Stimulated activated naive CD4-positive, alpha-beta T cell treated with Interleukin-2 at 50 U/mL for 16 hours (primary cell): ENCODE results near the gene MYRIP.
A peak's percentile ranks its signal among the peaks of the same experiment; 100 is the strongest.

ENCODE experiments used
- DNase-seq: peaks from one replicate; lab custom pipeline; 2025; lab: John Stamatoyannopoulos, UW

MYRIP gene

DNA sequence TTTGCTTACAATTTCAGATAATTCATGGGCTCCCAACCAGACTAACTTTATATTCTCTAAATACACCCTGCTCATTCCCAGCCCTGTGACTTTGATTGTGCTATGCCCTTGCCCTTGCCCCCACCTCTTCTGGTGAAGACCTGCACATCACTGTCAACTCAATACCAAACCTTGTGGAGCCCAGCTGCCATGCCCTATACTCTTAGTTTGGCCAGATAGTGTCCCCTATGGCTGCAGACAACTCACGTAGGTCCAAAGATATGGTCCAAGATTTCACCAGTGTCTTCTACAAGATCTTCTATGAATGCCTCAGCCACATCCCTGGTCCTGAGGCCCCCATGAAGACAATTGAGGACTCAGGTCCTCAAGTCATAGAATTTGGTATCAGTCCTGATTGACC lies 381.8 kb downstream of the MYRIP start:
- no peak for DNase-seq

DNA sequence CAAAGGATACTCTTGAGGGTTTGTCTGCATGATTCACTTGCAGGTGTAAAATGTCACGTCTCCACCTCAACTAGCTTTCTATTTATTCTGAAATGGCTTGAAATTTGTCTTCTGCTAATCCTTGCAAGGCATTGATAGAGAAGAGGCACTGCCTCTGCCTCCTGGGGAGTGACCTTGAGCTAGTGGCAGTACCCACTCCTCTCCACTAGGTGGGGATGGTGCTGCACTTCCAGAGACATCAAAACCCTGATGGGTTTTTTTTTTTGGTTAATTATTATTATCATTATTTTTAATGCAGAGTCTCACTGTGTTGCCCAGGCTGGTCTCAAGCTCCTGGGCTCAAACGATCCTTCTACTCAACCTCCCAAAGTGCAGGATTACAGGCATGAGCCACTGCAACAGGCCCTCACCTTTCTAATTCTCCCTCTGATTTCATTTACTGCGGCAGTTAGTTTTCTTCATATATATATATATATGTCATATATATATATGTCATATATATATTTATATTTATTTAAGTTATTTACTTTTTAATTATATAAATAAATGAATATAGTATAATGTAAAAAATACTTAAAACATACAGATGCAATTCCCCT lies 382.5 kb downstream of the MYRIP start:
- peak; percentile 29 for DNase-seq

DNA sequence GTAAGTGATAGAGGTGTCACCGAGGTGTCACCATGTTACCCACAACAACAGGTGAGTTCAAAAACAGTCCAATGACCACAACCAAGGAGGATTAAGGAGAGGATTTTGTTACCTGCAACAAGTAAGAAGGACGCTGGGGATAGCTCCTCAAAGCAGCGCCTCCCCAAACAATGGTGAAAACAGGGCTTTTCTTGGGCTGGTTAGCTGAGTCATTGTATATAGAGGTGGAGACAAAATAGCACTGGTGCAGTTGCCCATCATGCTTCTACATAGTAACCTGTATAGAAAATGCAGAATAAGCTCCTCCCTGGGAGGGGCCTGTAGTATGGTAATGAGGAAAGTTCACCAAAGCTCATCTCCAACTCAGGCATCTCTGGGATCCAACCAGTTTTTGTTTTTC lies 383.2 kb downstream of the MYRIP start:
- DNase-seq = no peak

DNA sequence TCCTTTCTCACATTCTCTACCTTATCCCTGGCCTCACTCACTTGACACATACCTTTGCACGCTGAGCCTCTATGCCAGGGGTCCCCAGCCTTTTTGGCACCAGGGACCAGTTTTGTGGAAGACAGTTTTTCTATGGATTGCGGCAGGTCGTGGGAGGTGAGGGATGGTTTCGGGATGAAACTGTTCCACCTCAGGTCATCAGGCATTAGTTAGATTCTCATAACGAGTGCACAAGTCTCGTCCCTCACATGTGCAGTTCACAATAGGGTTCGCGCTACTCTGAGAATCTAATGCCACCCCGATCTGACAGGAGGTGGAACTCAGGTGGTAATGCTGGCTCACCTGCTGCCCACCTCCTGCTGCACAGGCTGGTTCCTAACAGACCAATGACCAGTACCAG lies 387.6 kb downstream of the MYRIP start:
- DNase-seq = no peak

DNA sequence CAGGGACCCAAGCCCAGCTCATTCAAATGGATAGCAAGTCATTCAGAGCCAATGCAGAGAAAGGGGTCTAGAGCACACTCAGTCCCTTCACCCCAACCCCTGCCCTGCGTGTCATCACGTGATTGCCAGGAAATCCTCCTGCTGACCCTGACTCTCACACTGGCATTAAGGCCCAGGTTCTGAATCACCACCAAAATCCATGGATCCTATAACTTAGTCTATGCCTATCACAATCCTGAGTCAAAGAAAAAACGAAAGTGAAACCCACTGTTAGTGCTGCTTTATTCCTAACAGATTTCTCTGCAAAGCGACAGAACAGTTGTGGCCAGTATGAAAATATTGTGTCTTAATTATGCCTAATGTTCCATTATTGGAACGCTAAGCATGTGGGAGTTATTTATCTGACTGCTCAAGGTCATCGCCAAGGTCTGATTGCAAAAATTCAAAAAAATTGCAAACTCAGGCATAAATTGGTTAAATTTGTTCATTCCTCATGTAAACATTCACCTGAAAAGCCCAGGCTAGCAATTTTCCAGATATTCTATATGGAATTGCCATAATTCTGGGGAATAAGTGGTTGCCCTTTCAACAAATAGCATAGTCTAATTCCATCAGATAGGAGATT lies 391.4 kb downstream of the MYRIP start:
- DNase-seq = no peak

DNA sequence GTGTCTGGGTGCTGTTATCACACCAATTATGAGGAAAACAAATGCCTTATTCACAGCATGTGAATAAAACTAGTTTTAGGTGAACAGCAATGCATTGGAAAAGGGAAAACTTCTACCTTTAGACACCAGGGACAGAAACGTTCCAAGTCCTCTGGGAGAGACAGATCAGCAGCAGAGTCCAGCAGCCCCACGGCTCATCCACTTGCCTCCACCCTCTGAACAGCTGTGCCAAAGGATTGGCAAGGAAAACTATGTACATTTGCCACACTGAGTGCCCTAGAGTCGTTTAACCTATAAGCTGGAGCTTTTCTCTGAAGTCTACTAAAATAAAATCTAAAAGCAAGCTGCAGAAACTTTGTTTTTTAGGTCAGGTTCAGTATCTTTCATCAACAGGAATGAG lies 392.4 kb downstream of the MYRIP start:
- no peak for DNase-seq

DNA sequence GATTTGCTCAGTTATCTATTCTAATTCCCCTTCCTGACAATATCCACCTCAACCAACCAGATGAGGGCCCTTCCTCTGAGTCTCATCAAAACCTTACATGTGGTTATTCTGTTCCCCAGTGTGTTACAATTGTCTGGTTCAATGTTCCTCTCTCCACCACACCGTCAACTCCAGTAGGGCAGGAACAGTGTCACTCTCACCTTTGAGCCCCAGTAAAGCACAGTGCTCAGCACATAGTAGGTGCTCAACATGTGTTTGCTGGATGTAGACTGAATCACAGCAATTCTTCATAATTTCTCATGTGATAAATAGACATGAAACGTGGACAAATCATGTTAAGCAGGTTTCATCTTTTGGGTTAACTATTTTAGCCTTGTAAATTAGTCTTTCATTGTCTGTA lies 397.1 kb downstream of the MYRIP start:
- DNase-seq = no peak

DNA sequence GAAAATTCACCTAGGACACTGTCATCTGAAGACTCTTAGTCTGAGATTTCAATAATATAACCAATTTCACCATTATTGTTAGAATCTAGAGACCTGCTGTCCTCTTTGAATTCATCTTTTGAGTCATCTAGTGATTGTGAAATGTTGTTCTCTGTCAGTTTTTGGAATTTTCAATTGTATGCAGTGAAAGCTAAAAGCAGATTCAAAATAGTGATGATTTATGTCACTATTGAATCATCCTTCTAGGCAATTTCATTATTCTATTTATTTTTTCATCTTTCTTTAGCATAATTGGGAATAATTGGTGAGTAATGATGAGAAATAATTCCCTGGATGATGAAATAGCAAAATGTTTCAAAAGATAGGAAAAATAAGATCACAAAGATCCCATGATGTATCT lies 398.4 kb downstream of the MYRIP start:
- DNase-seq = no peak

DNA sequence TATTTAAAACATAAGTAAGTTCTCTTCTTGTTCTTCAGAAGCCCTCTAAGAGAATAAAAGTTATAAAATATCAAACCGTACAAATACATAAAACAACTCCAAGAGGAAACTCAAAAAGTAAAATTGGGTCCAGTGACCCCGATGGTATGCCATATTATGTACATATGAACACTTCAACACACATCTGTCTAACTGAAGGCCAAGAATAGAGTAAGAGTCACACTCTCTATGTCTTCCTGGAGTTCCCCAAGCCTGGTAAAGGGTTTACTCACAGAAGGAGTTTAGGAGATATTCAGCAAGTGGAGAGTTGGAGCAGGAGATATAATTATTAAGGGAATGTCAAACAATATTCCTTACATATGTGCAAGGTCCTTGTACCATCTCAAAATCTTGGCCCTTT lies 398.8 kb downstream of the MYRIP start:
- no peak for DNase-seq

DNA sequence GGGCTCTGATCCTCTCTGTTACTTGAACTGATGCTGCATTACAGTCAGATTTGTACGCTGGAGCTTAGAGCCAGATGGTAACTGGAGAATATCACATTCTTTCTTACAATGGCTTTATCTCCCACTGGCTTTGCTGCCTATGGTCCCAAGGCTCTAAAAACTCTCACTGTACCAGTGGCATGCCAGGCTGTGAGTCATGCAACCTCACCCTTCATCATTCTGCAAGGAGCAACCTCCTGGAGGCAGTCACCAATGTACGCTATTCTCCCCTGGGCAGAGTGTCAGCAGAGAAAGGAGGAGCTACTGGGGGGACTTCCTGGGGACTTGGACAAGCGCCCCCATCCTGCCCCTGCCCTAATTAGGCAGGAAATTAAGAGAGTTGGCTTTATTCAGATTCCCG lies 402.2 kb downstream of the MYRIP start:
- no peak for DNase-seq

DNA sequence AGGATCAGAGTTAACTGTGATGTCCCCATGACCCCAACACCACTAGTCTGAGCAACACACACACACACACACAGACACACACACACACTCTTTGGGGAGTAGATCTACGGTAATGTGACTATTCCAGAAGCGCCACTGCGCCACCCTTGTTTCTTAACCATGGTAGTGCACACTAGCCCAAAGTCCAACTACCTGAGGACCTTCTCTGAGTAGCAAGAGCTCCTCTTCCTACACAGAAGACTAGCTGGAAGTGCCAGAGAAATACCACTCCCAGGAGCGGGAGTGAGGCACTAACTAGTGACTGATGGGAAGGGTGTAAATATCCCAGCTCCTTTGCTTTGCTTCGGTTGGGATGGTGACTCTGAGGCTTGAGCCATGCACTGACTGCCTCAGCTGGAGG lies 404.1 kb downstream of the MYRIP start:
- no peak for DNase-seq

DNA sequence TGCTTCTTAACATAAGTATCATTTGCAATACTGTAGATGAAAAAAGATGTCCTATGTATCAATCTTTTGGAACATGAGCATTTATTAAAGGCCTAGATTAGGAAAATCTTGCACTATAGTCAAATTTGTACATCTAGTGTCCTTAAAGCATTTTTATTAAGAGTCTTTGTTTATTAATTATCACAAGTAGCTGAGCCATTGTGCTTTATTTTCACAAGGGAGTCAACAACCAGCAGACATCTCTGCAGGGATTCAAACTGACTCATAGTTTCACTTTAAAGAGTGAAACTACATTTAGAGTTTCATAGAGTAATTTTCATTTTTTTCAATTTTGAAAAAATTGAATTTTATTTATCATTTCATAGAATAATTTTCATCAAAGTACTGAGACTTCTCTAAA lies 405.6 kb downstream of the MYRIP start:
- DNase-seq = no peak

DNA sequence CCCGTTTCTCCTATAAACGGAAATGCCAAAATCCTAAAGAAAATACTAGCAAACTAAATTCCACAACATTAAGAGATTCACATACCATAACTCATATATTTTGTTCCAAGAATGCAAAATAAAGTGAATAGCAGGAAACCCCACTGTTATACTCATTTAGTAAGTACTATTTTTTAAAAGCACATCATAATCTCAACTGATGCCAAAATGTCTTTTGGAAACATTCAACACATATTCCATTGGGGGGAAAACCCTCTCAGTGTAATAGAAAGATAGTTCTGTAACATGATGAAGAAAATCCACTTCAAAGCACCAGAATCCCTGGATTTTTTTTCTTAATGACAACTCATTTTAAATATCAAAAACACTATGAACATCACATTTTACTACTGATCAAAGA lies 407.1 kb downstream of the MYRIP start:
- no peak for DNase-seq

DNA sequence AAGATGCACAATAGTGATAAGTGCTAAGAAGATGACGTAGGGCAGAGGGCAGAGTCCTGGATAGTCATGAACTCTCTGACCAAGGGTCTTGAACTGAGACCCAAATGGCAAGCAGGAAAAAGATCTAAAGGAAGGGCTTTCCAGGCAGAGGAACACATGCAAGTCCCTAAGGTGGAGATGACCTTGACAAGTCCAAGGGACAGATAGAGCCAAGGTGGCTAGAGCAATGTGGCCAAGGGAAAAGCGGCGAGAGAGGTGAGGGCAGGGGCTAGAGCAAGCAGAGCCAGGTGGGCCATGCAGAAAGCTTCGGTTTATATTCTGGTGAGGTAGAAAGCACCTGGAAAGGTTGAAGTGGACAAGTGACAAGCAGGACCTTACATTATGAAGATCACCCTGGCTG lies 414.4 kb downstream of the MYRIP start:
- no peak for DNase-seq

DNA sequence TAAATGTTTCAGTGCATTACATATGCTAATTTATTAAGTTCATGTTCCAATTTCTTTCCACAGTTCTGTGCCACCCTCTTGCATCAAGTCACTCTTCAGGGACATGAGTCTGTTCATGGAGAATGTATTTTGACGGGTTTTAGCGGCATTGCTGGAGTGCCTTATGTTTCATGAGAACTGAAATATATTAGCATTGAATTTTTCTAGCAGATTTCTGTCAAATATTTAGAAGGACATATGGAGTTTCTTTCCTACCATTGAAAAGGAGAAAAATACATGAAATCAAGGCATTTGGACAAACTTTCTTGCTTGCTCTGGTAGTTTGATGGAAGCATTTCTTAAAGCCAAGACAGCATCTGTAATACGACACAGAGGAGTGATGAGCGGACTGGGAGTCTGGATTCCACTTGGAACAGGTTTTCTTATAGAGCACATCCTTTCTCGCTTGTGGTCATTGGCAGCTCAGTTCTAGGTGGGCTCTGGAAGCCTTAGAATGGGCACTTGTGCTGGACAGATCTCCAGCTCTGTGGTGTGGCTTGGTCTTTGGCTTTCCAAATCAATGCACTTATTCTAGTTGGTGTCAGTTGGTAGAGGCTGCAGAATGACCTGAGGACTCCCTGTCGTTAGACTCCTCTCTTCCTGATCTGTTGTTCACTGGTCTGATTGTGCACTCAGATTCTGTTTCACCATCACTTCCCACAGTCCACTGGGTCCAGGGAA lies 415.5 kb downstream of the MYRIP start:
- no peak for DNase-seq

DNA sequence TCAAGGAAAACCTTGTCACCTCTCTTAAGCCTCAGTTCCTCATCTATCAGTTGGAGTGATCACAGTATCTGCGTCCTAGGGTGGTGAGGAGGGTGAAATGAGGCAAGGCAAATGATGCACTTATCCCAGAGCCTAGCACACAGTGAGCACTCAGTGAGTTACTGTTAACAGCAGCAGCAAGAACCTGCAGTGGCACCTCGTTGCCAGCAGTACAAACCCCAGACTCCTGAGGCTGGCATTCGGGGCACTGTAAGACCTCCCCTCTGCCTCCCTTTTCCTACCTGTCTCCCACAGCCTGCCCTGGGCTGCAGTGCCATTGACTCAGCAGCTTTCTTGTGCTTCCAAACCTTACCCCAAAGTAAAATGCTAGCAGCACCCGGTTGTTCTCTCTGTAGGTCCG lies 417.2 kb downstream of the MYRIP start:
- DNase-seq = no peak

DNA sequence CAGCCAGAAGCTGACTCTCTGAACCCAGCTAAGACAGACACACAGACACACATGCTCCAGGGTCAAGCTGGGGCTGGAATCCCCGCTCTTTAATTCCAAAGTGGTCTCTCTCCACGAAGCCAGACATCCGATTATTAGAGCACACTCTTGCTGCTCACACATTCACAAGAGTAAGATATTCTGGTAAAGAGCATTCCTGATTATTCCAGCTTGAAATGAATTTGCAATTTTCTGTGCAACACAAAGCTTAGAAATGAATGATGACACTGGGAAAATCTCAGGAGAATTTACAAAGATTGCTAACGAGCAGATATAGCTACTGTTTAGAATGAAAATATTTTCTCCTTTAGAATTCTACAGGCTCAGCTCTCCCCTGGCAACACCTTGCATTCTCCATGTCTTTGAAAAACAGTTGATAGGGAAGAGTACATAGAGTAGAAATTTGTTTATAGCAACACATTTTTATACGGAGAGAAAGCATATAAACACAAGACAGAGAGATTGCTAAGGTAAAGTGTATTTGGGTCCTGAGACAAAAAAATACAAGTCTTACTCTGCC lies 419.5 kb downstream of the MYRIP start:
- no peak for DNase-seq

DNA sequence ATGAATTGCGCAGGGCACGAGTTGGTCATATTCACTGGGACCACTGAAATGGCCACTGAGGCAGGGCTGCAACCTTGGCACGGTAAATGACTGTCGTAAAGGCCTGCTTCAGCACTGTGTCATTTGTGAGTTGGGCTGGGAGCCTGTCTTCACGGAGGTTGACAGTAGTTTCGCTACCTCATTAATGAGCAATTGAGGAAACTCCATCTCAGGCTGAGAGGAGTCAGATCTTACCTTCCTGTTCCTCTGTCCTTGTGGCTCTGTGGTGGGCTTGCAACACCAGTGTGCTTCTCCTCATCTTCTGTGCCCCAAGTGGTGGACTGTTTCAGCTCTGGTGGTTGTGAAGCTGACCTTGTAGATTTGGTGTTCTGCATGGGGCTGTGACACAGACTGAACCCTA lies 420.0 kb downstream of the MYRIP start:
- no peak for DNase-seq

DNA sequence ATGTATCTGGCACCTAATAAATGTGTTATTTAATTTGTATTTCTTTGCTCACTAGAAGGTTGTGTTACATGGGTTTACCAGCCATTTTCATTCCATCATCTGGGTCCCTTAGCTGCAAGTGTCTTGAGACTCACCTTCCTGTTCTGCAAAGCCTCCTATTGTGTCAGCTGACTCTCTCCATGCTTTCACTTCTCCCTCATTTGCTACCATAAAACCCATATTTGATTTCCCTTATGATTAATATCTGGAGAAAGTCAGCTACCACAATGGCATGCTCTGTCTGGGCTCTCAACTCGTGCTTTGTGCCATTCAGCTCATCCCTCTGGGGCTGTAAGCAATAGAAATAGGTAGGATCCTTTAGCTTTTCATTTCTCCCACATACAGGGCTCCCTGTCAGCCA lies 420.6 kb downstream of the MYRIP start:
- no peak for DNase-seq

DNA sequence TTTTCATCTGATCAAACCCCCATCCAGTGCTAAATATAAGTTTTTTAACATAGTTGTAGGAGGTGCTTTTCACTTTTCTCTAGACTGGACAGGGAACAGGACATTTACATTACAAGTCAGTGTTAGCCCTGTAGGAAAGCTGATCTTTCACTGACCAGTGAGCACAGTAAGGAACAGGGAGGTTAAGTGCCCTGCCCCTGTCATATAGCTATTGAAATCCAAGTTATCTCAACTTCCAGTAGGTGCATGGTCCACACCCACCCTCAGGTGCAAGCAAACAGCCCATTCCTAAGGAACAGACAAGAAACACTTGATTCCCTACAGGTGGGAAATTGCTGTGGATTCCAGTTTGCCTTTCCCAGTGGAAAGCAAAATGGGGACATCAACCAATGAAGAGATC lies 421.0 kb downstream of the MYRIP start:
- no peak for DNase-seq

DNA sequence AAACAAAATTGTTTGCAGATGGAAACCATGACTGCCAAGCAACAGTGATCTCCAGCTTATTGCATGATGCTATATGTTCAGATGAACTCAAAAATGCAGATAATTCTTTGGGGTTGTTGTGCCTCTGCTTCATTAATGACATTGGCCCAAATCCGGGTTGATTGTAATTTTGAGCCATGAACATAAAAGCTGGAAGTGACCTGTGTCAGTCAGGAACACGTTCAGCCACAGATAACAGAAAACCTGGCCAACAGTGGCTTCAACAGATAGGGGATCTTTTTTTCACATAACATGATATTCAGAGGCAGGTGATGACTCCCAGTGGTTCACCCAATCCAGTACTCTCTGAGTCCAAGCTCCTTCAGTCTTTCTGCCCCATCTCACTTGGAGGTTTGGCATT lies 423.2 kb downstream of the MYRIP start:
- no peak for DNase-seq

DNA sequence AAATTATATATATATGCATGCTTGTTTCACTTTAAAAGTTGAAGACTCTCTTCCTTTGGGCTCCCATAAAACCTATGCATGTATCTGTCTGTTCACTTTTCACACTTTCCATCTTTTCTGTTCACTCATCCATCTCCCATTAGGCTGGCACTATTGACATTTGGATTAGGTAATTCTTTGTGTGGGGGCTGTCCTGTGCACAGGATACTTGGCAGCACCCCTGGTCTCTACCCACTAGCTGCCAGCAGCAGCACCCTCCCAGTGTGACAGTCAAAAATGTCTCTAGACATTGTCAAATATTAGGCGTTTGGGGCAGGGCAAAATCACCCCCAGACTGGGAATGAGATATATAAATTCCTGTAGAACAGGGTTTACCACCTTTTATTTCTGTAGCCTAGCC lies 427.8 kb downstream of the MYRIP start:
- no peak for DNase-seq

DNA sequence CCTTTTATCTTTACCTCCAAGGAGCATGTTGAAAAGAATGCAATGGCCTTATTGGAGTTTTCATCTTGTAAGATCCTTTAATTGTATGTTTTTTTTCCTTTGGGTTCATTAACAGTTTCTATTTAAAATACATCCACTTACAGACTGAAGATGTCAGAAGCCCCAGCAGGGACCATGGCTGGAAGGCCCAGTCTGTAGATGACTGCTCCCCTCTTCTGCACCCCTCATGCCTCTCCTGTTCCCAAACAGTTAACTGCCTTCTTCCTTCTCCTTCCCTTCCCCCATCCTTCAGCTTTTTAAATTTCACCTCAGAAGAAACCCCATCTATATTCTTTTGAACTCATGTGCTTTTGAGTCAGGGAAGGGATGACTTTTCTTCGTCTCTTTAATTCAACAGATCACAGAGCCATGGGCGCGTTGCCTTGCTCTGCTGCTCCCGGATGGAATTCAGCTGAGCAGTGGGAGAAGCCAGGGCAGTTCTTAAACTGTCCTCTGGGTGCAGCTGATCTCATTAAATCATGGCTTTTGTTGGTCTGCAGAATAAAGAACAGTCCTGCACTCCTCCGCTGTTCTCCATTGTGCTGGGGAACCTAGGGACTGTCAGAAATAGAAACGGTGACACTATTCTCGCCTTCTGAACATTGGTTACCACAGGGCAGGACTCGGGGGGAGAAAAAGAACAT lies 428.6 kb downstream of the MYRIP start:
- no peak for DNase-seq
